Hepatocyte (in vitro differentiated cells): ENCODE measurements around the gene PTPRD.

Experiments
- CTCF ChIP-seq: fragments of 200-600 bp; sonication (generic); IDR thresholded peaks from 2 replicates; pipeline ENCODE4 v1.5.1; 2016; ENCODE audit warnings: antibody characterized with exemption, mild to moderate bottlenecking; ENCODE audit not compliant: poor library complexity
- EZH2phosphoT487 ChIP-seq: fragments of 200-600 bp; sonication (generic); IDR thresholded peaks from one replicate; pipeline ENCODE4 v1.6.1; 2018; ENCODE audit warnings: antibody characterized with exemption, mild to moderate bottlenecking, low read depth, moderate library complexity; ENCODE audit not compliant: unreplicated experiment, severe bottlenecking

GRCh38 chr9:8890695-8891094 lies 1722.1 kb downstream of the PTPRD start:
- TF ChIP-seq EZH2phosphoT487: no peak
- no peak for TF ChIP-seq CTCF
